ENCODE measurements around the gene OVCA2. TPM values are rescaled to one million over a fixed set of nuclear protein-coding genes. Genes with fewer than 3 reads are reported as not detected.

OVCA2 gene
- total RNA-seq, 1 experiment from 2014 or later: 35.4 TPM

GRCh38 chr17:2057175-2057759, 15.4 kb downstream of the OVCA2 start:
- Histone ChIP-seq H2AFZ (no peak overlapping the region), H3K27me3 (ENCODE audit: insufficient read depth, low read depth) (no peaks in the 10 kb centered on the region), H3K79me2 (ENCODE audit: low read depth) (no peaks in the 10 kb centered on the region), H3K4me3 (no peak overlapping the region), H3K27ac (no peak overlapping the region), H3K36me3 (ENCODE audit: low read depth) (no peaks in the 10 kb centered on the region), H3K4me2 (no peak overlapping the region), H3K9me3 (ENCODE audit: insufficient read depth, low read depth) (no peaks in the 10 kb centered on the region), H3K4me1 (replicated peaks; ENCODE audit: insufficient read depth) (peaks cover 7% of the 10 kb centered on the region; the same call in 1 of the 2 replicates), H3F3A (ENCODE audit: insufficient read depth, low read depth) (peaks cover 8% of the 10 kb centered on the region), H3K9me2 (ENCODE audit: insufficient read depth) (no peaks in the 10 kb centered on the region), H4K20me1 (ENCODE audit: insufficient read depth) (no peaks in the 10 kb centered on the region; the same call in 1 of the 2 replicates)
- no peak for DNase-seq
- intact Hi-C loops (cut with micrococcal nuclease; ENCODE audit: unreplicated experiment): no loop called here
- ChIA-PET POLR2A (ENCODE audit: unreplicated experiment) (no interaction called here), CTCF (interaction anchor here (0.6 to 3.1 kb wide), 2 partner anchors 187 to 246 kb away, joined by 3 to 14 read pairs; partner anchors contain the start of gene SMG6)
- TF ChIP-seq EZH2 (IDR thresholded peaks at IDR 0.05; ENCODE audit: low read depth): no peak
- TF ChIP-seq CTCF (conservative IDR thresholded peaks at IDR 0.05): no peak
- no TSS peak for BruUV-seq (replicated peaks)

- ChIA-PET CTCF (interaction anchor here (0.6 kb wide), 1 partner anchor 245 kb away, joined by 3 read pairs; the partner anchor contains the start of gene SMG6), POLR2A (ENCODE audit: unreplicated experiment) (no interaction called here)
- Histone ChIP-seq H4K20me1 (ENCODE audit: insufficient read depth) (no peaks in the 10 kb centered on the region; the same call in 1 of the 2 replicates), H3K9me2 (ENCODE audit: insufficient read depth) (no peaks in the 10 kb centered on the region), H3K36me3 (ENCODE audit: low read depth) (no peaks in the 10 kb centered on the region), H3K9me3 (ENCODE audit: insufficient read depth, low read depth) (no peaks in the 10 kb centered on the region), H3K4me3 (no peak overlapping the region), H3K4me2 (no peak overlapping the region), H3K4me1 (replicated peaks; ENCODE audit: insufficient read depth) (peaks cover 7% of the 10 kb centered on the region; the same call in 1 of the 2 replicates), H3K79me2 (ENCODE audit: low read depth) (no peaks in the 10 kb centered on the region), H3F3A (ENCODE audit: insufficient read depth, low read depth) (peaks cover 8% of the 10 kb centered on the region), H2AFZ (no peak overlapping the region), H3K27me3 (ENCODE audit: insufficient read depth, low read depth) (no peaks in the 10 kb centered on the region), H3K27ac (no peak overlapping the region)
- TF ChIP-seq EZH2 (IDR thresholded peaks at IDR 0.05; ENCODE audit: low read depth): no peak
- TF ChIP-seq CTCF (conservative IDR thresholded peaks at IDR 0.05): no peak
- no TSS peak for BruUV-seq (replicated peaks)
- no peak for DNase-seq
- intact Hi-C loops (cut with micrococcal nuclease; ENCODE audit: unreplicated experiment): no loop called here
Measured at GRCh38 chr17:2057760-2058585, 16.2 kb downstream of the OVCA2 start.

- Histone ChIP-seq H4K20me1 (ENCODE audit: insufficient read depth) (no peaks in the 10 kb centered on the region; the same call in 1 of the 2 replicates), H3K4me1 (replicated peaks; ENCODE audit: insufficient read depth) (peaks cover 7% of the 10 kb centered on the region; the same call in 1 of the 2 replicates), H3K9me3 (ENCODE audit: insufficient read depth, low read depth) (no peaks in the 10 kb centered on the region), H3K36me3 (ENCODE audit: low read depth) (no peaks in the 10 kb centered on the region), H3K27me3 (ENCODE audit: insufficient read depth, low read depth) (no peaks in the 10 kb centered on the region), H3K79me2 (ENCODE audit: low read depth) (no peaks in the 10 kb centered on the region), H2AFZ (no peak overlapping the region), H3K4me3 (no peak overlapping the region), H3K9me2 (ENCODE audit: insufficient read depth) (no peaks in the 10 kb centered on the region), H3K4me2 (no peak overlapping the region), H3K27ac (no peak overlapping the region), H3F3A (ENCODE audit: insufficient read depth, low read depth) (peaks cover 4% of the 10 kb centered on the region; the same call in 1 of the 2 replicates)
- no TSS peak for BruUV-seq (replicated peaks)
- POLR2A ChIA-PET (ENCODE audit: unreplicated experiment): no interaction called here
- intact Hi-C loops (cut with micrococcal nuclease; ENCODE audit: unreplicated experiment): no loop called here
- no peak for DNase-seq
- TF ChIP-seq CTCF (conservative IDR thresholded peaks at IDR 0.05): peak; percentile 31
- TF ChIP-seq EZH2 (IDR thresholded peaks at IDR 0.05; ENCODE audit: low read depth): no peak
- CTCF ChIA-PET: interaction anchor here (0.7 kb wide), 1 partner anchor 256 kb away, joined by 3 read pairs; no protein-coding TSS in a partner anchor
Measured at GRCh38 chr17:2058586-2059546, 17.0 kb downstream of the OVCA2 start.

Data from PC-9 (cell line).